Frontal cortex (tissue), 4 donors: ENCODE measurements around the gene RASGEF1C. TPM values are rescaled to one million over a fixed set of nuclear protein-coding genes. Genes with fewer than 3 reads are reported as not detected.

Experiments
- DNase-seq, 2 donors: peaks; one replicate each; pipeline ENCODE4 v3.0.0; 2012; ENCODE audit warnings: low spot score in 2 of 2
- FAIRE-seq: peaks from 2 replicates; lab custom pipeline; 2012; peaks lifted over from hg19 to GRCh38; lab: Jason Lieb, UNC
- total RNA-seq: library from RNA; depleted of rRNA; stranded (reverse); fragments of >200 nt; gene quantifications from one replicate; pipeline ENCODE4 v1.2.3, GENCODE V29; 2014
- donor health status: control.
- donor health status: control.
- donor health status: control.

RASGEF1C gene
- total RNA-seq, 1 donor from 2014 or later = 17.9 TPM

GRCh38 chr5:180166176-180166575, 42.8 kb downstream of the RASGEF1C start:
- FAIRE-seq (no peak), DNase-seq (no peak)

GRCh38 chr5:180162304-180162661, 46.7 kb downstream of the RASGEF1C start:
- DNase-seq (no peak), FAIRE-seq (no peak)

GRCh38 chr5:180161420-180162303, 47.3 kb downstream of the RASGEF1C start:
- FAIRE-seq = no peak
- peak in 1 of 2 donors; percentile 61 for DNase-seq

- no peak for FAIRE-seq
- DNase-seq = no peak
These were observed 48.2 kb downstream of the RASGEF1C start for GRCh38 chr5:180160789-180161188.

GRCh38 chr5:180160215-180160614, 48.8 kb downstream of the RASGEF1C start:
- no peak for DNase-seq
- no peak for FAIRE-seq

GRCh38 chr5:180159756-180160155, 49.3 kb downstream of the RASGEF1C start:
- FAIRE-seq (no peak), DNase-seq (no peak)

- DNase-seq (no peak), FAIRE-seq (no peak)
These were observed 51.1 kb downstream of the RASGEF1C start for GRCh38 chr5:180157866-180158265.

- FAIRE-seq = no peak
- DNase-seq = no peak
These were observed 52.9 kb downstream of the RASGEF1C start for GRCh38 chr5:180156141-180156540.

GRCh38 chr5:180155365-180155926, 53.6 kb downstream of the RASGEF1C start:
- no peak for FAIRE-seq
- DNase-seq = no peak

GRCh38 chr5:180154821-180155364, 54.1 kb downstream of the RASGEF1C start:
- DNase-seq (no peak), FAIRE-seq (no peak)

- no peak for DNase-seq
- no peak for FAIRE-seq
These were observed 55.0 kb downstream of the RASGEF1C start for GRCh38 chr5:180153991-180154390.

GRCh38 chr5:180153099-180153498, 55.9 kb downstream of the RASGEF1C start:
- FAIRE-seq = no peak
- no peak for DNase-seq

- DNase-seq (no peak), FAIRE-seq (no peak)
These were observed 65.2 kb downstream of the RASGEF1C start for GRCh38 chr5:180143656-180144364.

GRCh38 chr5:180142824-180143610, 66.0 kb downstream of the RASGEF1C start:
- DNase-seq = no peak
- no peak for FAIRE-seq

- FAIRE-seq (no peak), DNase-seq (no peak)
These were observed 66.8 kb downstream of the RASGEF1C start for GRCh38 chr5:180142021-180142765.

GRCh38 chr5:180141068-180141660, 67.8 kb downstream of the RASGEF1C start:
- DNase-seq = no peak
- FAIRE-seq = no peak

GRCh38 chr5:180140571-180140970, 68.4 kb downstream of the RASGEF1C start:
- no peak for DNase-seq
- no peak for FAIRE-seq

GRCh38 chr5:180140079-180140554, 68.9 kb downstream of the RASGEF1C start:
- no peak for FAIRE-seq
- DNase-seq = no peak

- FAIRE-seq (no peak), DNase-seq (no peak)
These were observed 69.3 kb downstream of the RASGEF1C start for GRCh38 chr5:180139731-180140055.
